SK-N-SH (cell line): ENCODE results near the gene CHRNB1. TPM values are rescaled to one million over a fixed set of nuclear protein-coding genes. Genes with fewer than 3 reads are reported as not detected.

ENCODE experiments used
- CTCF ChIA-PET: fragments of 300-600, 350-600 bp; formaldehyde crosslinking; extraction: SDS; loops from one replicate; lab custom pipeline; 2021; lab: Yijun Ruan, JAX
- POLR2A ChIA-PET: fragments of 350-600 bp; sonication (Branson Sonifier 250); formaldehyde crosslinking; extraction: SDS; loops from one replicate; lab custom pipeline; 2020; ENCODE audit warnings: antibody characterized with exemption, inconsistent platforms; lab: Yijun Ruan, JAX
- DNase-seq: peaks from one replicate; pipeline ENCODE4 v3.0.0; 2012
- H2AFZ ChIP-seq: fragments of 200-600 bp; sonication (generic); 2 replicates; pipeline ENCODE4 v1.8.1; 2016; ENCODE audit warnings: antibody characterized with exemption, mild to moderate bottlenecking, low read depth
- H3F3A ChIP-seq: fragments of 200-600 bp; sonication (generic); replicated peaks from 2 replicates; pipeline ENCODE3; 2016; ENCODE audit warnings: antibody characterized with exemption, mild to moderate bottlenecking; ENCODE audit not compliant: insufficient read depth
- H3K27ac ChIP-seq, 2 experiments: fragments of 200-500 bp in 1 of 2; fragments of 200-600 bp in 1 of 2; sonication (Bioruptor generic) in 1 of 2; sonication (generic), shearing (Covaris generic) in 1 of 2; 2 replicates each; pipeline versions ENCODE4 v1.5.1 to v1.6.1; 2014 to 2016; ENCODE audit warnings: low read depth in 2 of 2, inconsistent platforms in 1 of 2, low read length in 1 of 2, mild to moderate bottlenecking in 1 of 2, mixed read lengths in 1 of 2
- H3K27me3 ChIP-seq: fragments of 200-600 bp; sonication (generic), shearing (Covaris generic); 2 replicates; pipeline ENCODE4 v1.6.1; 2016; ENCODE audit warnings: mixed run types; ENCODE audit not compliant: insufficient read depth
- H3K36me3 ChIP-seq, 2 experiments: fragments of 200-500 bp in 1 of 2; fragments of 200-600 bp in 1 of 2; sonication (Bioruptor generic) in 1 of 2; sonication (generic) in 1 of 2; replicated peaks in 1 of 2; 2 replicates each; pipeline versions ENCODE3 to v1.5.1; 2014 to 2016; ENCODE audit warnings: low read length in 1 of 2, mild to moderate bottlenecking in 1 of 2; ENCODE audit not compliant: insufficient read depth in 2 of 2, control insufficient read depth in 1 of 2
- H3K4me1 ChIP-seq, 2 experiments: fragments of 200-500 bp in 1 of 2; fragments of 200-600 bp in 1 of 2; sonication (Bioruptor generic) in 1 of 2; sonication (generic), shearing (Covaris generic) in 1 of 2; 2 replicates each; pipeline versions ENCODE4 v1.5.1 to v1.6.1; 2014 to 2016; ENCODE audit warnings: low read depth in 1 of 2, low read length in 1 of 2, mixed run types in 1 of 2; ENCODE audit not compliant: insufficient read depth in 2 of 2, control insufficient read depth in 1 of 2
- H3K4me2 ChIP-seq: fragments of 200-600 bp; sonication (generic), shearing (Covaris generic); 2 replicates; pipeline ENCODE4 v1.6.1; 2017; ENCODE audit warnings: mixed run types
- H3K4me3 ChIP-seq, 2 experiments: fragments of 200-500 bp in 1 of 2; fragments of 200-600 bp in 1 of 2; sonication (Bioruptor generic) in 1 of 2; sonication (generic), shearing (Covaris generic) in 1 of 2; 2 replicates each; pipeline versions ENCODE4 v1.5.1 to v1.8.1; 2014 to 2016; ENCODE audit warnings: low read depth in 2 of 2, inconsistent platforms in 1 of 2, low read length in 1 of 2, mild to moderate bottlenecking in 1 of 2, mixed read lengths in 1 of 2, moderate library complexity in 1 of 2
- H3K79me2 ChIP-seq: fragments of 200-600 bp; sonication (generic); 2 replicates; pipeline ENCODE4 v1.8.1; 2017; ENCODE audit warnings: mild to moderate bottlenecking; ENCODE audit not compliant: insufficient read depth
- H3K9ac ChIP-seq: fragments of 200-600 bp; sonication (generic); 2 replicates; pipeline ENCODE4 v1.6.1; 2017; ENCODE audit warnings: mixed run types
- H3K9me2 ChIP-seq: fragments of 200-600 bp; sonication (generic); 2 replicates; pipeline ENCODE4 v1.6.1; 2017; ENCODE audit warnings: mixed run types
- H3K9me3 ChIP-seq: fragments of 200-600 bp; sonication (generic); 2 replicates; pipeline ENCODE4 v1.6.1; 2017; ENCODE audit warnings: mixed run types, mild to moderate bottlenecking, moderate library complexity
- H4K20me1 ChIP-seq: fragments of 200-600 bp; sonication (generic); 2 replicates; pipeline ENCODE4 v1.6.1; 2017; ENCODE audit warnings: mild to moderate bottlenecking, mixed run types; ENCODE audit not compliant: insufficient read depth
- FOXM1 ChIP-seq: IDR thresholded peaks from 2 replicates; pipeline ENCODE4 v1.4.0; 2012; ENCODE audit warnings: low read depth, mild to moderate bottlenecking
- MEF2A ChIP-seq: IDR thresholded peaks from 2 replicates; pipeline ENCODE4 v1.4.0; 2012; ENCODE audit warnings: low read depth, borderline replicate concordance
- MXI1 ChIP-seq: IDR thresholded peaks from 2 replicates; pipeline ENCODE4 v1.6.1; 2012; ENCODE audit warnings: mild to moderate bottlenecking, low read depth, low read length, improper control_type of control experiment
- NRF1 ChIP-seq: IDR thresholded peaks from 2 replicates; pipeline ENCODE4 v1.6.1; 2012; ENCODE audit warnings: low read depth, mild to moderate bottlenecking, low read length
- RCOR1 ChIP-seq: fragments of 150-350 bp; IDR thresholded peaks from 2 replicates; pipeline ENCODE4 v1.6.1; 2017; ENCODE audit warnings: antibody characterized with exemption, low read length
- REST ChIP-seq: IDR thresholded peaks from 2 replicates; pipeline ENCODE4 v1.6.1; 2012; ENCODE audit warnings: mild to moderate bottlenecking, low read depth, low read length, moderate library complexity
- RFX5 ChIP-seq: IDR thresholded peaks from 2 replicates; pipeline ENCODE4 v1.6.1; 2012; ENCODE audit warnings: mild to moderate bottlenecking, improper control_type of control experiment, low read length
- RXRA ChIP-seq: IDR thresholded peaks from 2 replicates; pipeline ENCODE4 v1.4.0; 2012; ENCODE audit warnings: low read depth, mild to moderate bottlenecking, borderline replicate concordance
- SIN3A ChIP-seq: IDR thresholded peaks from 2 replicates; pipeline ENCODE4 v1.6.1; 2012; ENCODE audit warnings: low read depth, mild to moderate bottlenecking, low read length, moderate library complexity, borderline replicate concordance
- TAF1 ChIP-seq: IDR thresholded peaks from 2 replicates; pipeline ENCODE4 v1.6.1; 2012; ENCODE audit warnings: low read depth, mild to moderate bottlenecking, low read length, moderate library complexity, borderline replicate concordance
- TEAD4 ChIP-seq: IDR thresholded peaks from 2 replicates; pipeline ENCODE4 v1.4.0; 2012; ENCODE audit warnings: mild to moderate bottlenecking, borderline replicate concordance; ENCODE audit not compliant: insufficient read depth
- WGBS: methylation state at CpG from one replicate; pipeline ENCODE4 v1.1.6; 2017; ENCODE audit warnings: low lambda C conversion rate; 5-methylcytosine and 5-hydroxymethylcytosine counted together
- polyA plus RNA-seq, 3 experiments: library from polyadenylated mRNA; depleted of rRNA; stranded (reverse); fragments of >200 nt; gene quantifications; 2 replicates each; pipeline ENCODE4 v1.2.3, GENCODE V29; 2012
- TF ChIP-seq, protein P1 (sequence below): fragments of 200-600 bp; sonication (generic); IDR thresholded peaks from 2 replicates; pipeline ENCODE4 v1.6.1; 2017; ENCODE audit warnings: antibody characterized with exemption, mild to moderate bottlenecking, moderate library complexity
- TF ChIP-seq, protein P2 (sequence below): fragments of 150-350 bp; IDR thresholded peaks from 2 replicates; pipeline ENCODE4 v1.6.1; 2016; ENCODE audit warnings: mild to moderate bottlenecking, low read depth, low read length

The CHRNB1 gene
- polyA plus RNA-seq, 1 of the 3 experiments (the other 2 are of a cell fraction) = 26.8 TPM

DNA sequence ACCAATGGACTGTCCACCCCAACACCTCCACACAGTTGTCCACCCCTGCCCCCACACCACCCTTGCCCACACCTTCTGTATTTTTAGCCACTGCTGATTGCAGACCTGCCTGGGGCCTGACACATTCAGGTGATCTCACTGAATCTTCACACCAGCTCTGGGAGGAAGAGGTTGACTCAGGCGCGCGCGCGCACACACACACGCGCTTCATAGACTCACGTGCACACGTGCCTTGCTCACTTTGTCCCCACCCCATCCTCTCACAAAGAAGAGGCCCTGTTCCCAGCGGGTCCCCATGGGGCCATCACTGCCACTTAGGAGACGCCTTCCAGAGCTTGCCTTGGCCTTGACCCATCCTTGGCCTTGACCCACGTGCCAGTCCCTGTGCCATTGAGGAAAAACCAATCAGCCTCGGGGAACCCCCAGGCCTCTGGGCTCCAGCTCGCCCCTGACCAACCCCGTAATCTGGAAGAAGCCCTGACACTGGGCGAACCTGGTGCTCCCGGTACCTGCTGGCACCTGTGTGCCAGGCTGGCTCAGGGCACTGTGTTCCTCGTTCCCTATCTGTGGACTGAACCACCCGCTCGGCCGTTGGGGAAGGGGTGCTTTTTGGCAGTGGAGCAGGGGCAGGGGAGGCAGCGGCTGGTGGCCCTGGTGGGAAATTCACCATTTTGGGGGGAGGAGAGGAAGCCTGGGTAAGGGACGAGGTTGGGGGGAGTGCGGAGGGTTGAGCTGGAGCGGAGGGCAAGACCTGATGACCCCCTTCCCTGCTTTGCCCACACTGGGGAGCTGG is 34.0 kb upstream of the CHRNB1 start:
- CTCF ChIA-PET = interaction anchor here (2.8 kb wide), 1 partner anchor 26 kb away, joined by 8 read pairs; no protein-coding TSS in a partner anchor
- H4K20me1 ChIP-seq = peaks cover 11% of the 10 kb centered on the region; the same call in 1 of the 2 replicates
- H3K36me3 ChIP-seq = peaks cover 8 to 53% of the 10 kb centered on the region in 2 experiments
- no peak for DNase-seq
- no peak overlapping the region for H3K4me3 ChIP-seq
- POLR2A ChIA-PET = no interaction called here
- H3K79me2 ChIP-seq = peaks cover 17% of the 10 kb centered on the region
- H3K27me3 ChIP-seq = no peaks in the 10 kb centered on the region
- TF ChIP-seq REST = no peak
- no peak for TF ChIP-seq NRF1
- no peak for TF ChIP-seq RCOR1
- TF ChIP-seq, protein P1, sequence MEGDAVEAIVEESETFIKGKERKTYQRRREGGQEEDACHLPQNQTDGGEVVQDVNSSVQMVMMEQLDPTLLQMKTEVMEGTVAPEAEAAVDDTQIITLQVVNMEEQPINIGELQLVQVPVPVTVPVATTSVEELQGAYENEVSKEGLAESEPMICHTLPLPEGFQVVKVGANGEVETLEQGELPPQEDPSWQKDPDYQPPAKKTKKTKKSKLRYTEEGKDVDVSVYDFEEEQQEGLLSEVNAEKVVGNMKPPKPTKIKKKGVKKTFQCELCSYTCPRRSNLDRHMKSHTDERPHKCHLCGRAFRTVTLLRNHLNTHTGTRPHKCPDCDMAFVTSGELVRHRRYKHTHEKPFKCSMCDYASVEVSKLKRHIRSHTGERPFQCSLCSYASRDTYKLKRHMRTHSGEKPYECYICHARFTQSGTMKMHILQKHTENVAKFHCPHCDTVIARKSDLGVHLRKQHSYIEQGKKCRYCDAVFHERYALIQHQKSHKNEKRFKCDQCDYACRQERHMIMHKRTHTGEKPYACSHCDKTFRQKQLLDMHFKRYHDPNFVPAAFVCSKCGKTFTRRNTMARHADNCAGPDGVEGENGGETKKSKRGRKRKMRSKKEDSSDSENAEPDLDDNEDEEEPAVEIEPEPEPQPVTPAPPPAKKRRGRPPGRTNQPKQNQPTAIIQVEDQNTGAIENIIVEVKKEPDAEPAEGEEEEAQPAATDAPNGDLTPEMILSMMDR = no peak
- no peak for TF ChIP-seq RXRA
- TF ChIP-seq RFX5 = no peak
- TF ChIP-seq, protein P2, sequence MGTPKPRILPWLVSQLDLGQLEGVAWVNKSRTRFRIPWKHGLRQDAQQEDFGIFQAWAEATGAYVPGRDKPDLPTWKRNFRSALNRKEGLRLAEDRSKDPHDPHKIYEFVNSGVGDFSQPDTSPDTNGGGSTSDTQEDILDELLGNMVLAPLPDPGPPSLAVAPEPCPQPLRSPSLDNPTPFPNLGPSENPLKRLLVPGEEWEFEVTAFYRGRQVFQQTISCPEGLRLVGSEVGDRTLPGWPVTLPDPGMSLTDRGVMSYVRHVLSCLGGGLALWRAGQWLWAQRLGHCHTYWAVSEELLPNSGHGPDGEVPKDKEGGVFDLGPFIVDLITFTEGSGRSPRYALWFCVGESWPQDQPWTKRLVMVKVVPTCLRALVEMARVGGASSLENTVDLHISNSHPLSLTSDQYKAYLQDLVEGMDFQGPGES = no peak
- TF ChIP-seq MEF2A = no peak
- TF ChIP-seq MXI1 = no peak
- TF ChIP-seq TAF1 = no peak
- no peak for TF ChIP-seq TEAD4
- no peak for TF ChIP-seq SIN3A
- TF ChIP-seq FOXM1 = no peak
- no peak overlapping the region for H3K9ac ChIP-seq
- WGBS = 91% methylated on average over 16 of the region's 25 CpGs
- H2AFZ ChIP-seq = no peak overlapping the region
- no peak overlapping the region for H3K27ac ChIP-seq
- H3F3A ChIP-seq = no peaks in the 10 kb centered on the region
- H3K9me2 ChIP-seq = no peaks in the 10 kb centered on the region
- no peaks in the 10 kb centered on the region for H3K9me3 ChIP-seq
- H3K4me2 ChIP-seq = no peak overlapping the region
- peaks cover 0 to 15% of the 10 kb centered on the region in 2 experiments; a peak in 1 of 4 replicates for H3K4me1 ChIP-seq
